Activated CD4-positive, CD25-positive, alpha-beta regulatory T cell treated with anti-CD3 and anti-CD28 coated beads, Interleukin-2, amount 50 U/mL, for 24 hours (primary cell): ENCODE data around the gene LCAT.

ENCODE experiments used
- ATAC-seq, 2 donors: fragments of 150-1000 bp; cut with Tn5 transposase; one replicate each; pipeline ENCODE4 v1.10.0; 2021; ENCODE audit warnings: mild to moderate bottlenecking in 1 of 2, moderate library complexity in 1 of 2

The LCAT gene

GRCh38 chr16:67968400-67969253 is 24.7 kb upstream of the LCAT start, which contains the start of gene SLC12A4:
TSS of gene SLC12A4 (minus strand) at chr16:67968637. CDS start at chr16:67968553, 84 bp downstream.
- ATAC-seq: peak; percentile 87

- ATAC-seq: peak in 1 of 2 donors; percentile 12
Measured at GRCh38 chr16:67967958-67968399, 24.1 kb upstream of the LCAT start.

- peak; percentile 44 to 45 for ATAC-seq
Measured at GRCh38 chr16:67967183-67967957, 23.4 kb upstream of the LCAT start.

GRCh38 chr16:67966549-67967182 is 22.7 kb upstream of the LCAT start:
- no peak for ATAC-seq

- ATAC-seq: no peak
Measured at GRCh38 chr16:67965668-67966548, 22.0 kb upstream of the LCAT start.

GRCh38 chr16:67964477-67965131 is 20.7 kb upstream of the LCAT start:
- no peak for ATAC-seq

GRCh38 chr16:67963662-67964321 is 19.9 kb upstream of the LCAT start:
- ATAC-seq: no peak

- no peak for ATAC-seq
Measured at GRCh38 chr16:67963292-67963661, 19.4 kb upstream of the LCAT start.

- no peak for ATAC-seq
Measured at GRCh38 chr16:67962135-67962534, 18.2 kb upstream of the LCAT start.

GRCh38 chr16:67961551-67961957 is 17.6 kb upstream of the LCAT start:
- no peak for ATAC-seq

- ATAC-seq: no peak
Measured at GRCh38 chr16:67959536-67960329, 15.8 kb upstream of the LCAT start.

- ATAC-seq: no peak
Measured at GRCh38 chr16:67957622-67958021, 13.7 kb upstream of the LCAT start.

- ATAC-seq: no peak
Measured at GRCh38 chr16:67954421-67955196, 10.7 kb upstream of the LCAT start.

GRCh38 chr16:67953641-67954375 is 9.9 kb upstream of the LCAT start:
- ATAC-seq: no peak

GRCh38 chr16:67951485-67951884 is 7.6 kb upstream of the LCAT start:
- no peak for ATAC-seq

- no peak for ATAC-seq
Measured at GRCh38 chr16:67950335-67950843, 6.5 kb upstream of the LCAT start.

- no peak for ATAC-seq
Measured at GRCh38 chr16:67949645-67950044, 5.7 kb upstream of the LCAT start.

GRCh38 chr16:67948015-67948414 is 4.1 kb upstream of the LCAT start:
- no peak for ATAC-seq
